HG02973 (cell line): ENCODE measurements around the gene ADSL.

Source experiments
- ATAC-seq: cut with Tn5 transposase; IDR thresholded peaks from one replicate; pipeline ENCODE4 v1.9.1; 2021; ENCODE audit warnings: moderate library complexity; ENCODE audit not compliant: unreplicated experiment

Gene ADSL

GRCh38 chr22:40434745-40435144 is 88.4 kb downstream of the ADSL start:
- no peak for ATAC-seq

GRCh38 chr22:40436505-40437431 is 90.5 kb downstream of the ADSL start:
- peak; percentile 52 for ATAC-seq
